Chondrocyte (in vitro differentiated cells): ENCODE results near the gene TMEFF1. TPM values are rescaled to one million over a fixed set of nuclear protein-coding genes. Genes with fewer than 3 reads are reported as not detected.
"Not testable (repeated sequence)": the region's sequence is repeated elsewhere in the genome, so short reads cannot be mapped to it uniquely, and the experiment has no call there.

Experiments used
- DNase-seq: peaks from one replicate; pipeline ENCODE4 v3.0.0; 2021; ENCODE audit warnings: mixed read lengths, low spot score
- H3K27ac Mint-ChIP-seq: one replicate; pipeline ENCODE4 v1.8.0; 2021; ENCODE audit warnings: mild to moderate bottlenecking, moderate library complexity, mixed read lengths; ENCODE audit not compliant: unreplicated experiment
- H3K27me3 Mint-ChIP-seq: 2 replicates; pipeline ENCODE4 v1.8.0; 2021; ENCODE audit warnings: low read depth, mixed read lengths
- H3K36me3 Mint-ChIP-seq: 2 replicates; pipeline ENCODE4 v1.8.0; 2021; ENCODE audit warnings: low read depth, mixed read lengths
- H3K4me1 Mint-ChIP-seq: 2 replicates; pipeline ENCODE4 v1.8.0; 2021; ENCODE audit warnings: low read depth, mild to moderate bottlenecking, mixed read lengths
- H3K4me3 Mint-ChIP-seq: one replicate; pipeline ENCODE4 v1.8.0; 2021; ENCODE audit warnings: mild to moderate bottlenecking, moderate library complexity, mixed read lengths; ENCODE audit not compliant: unreplicated experiment
- H3K9me3 Mint-ChIP-seq: 2 replicates; pipeline ENCODE4 v1.8.0; 2021; ENCODE audit warnings: low read depth, mixed read lengths
- CTCF ChIP-seq: fragments of 200-600 bp; sonication (generic); IDR thresholded peaks from 2 replicates; pipeline ENCODE4 v1.5.0; 2021; ENCODE audit warnings: antibody characterized with exemption, mild to moderate bottlenecking, moderate library complexity
- total RNA-seq: library from RNA; stranded (reverse); gene quantifications from 3 replicates; pipeline ENCODE4 v1.2.1, GENCODE V29; 2021

The TMEFF1 gene
- total RNA-seq, 1 donor from 2014 or later = 3.0 TPM

- Mint-ChIP-seq H3K36me3 (peaks cover 3% of the 10 kb centered on the region), H3K9me3 (no peaks in the 10 kb centered on the region), H3K4me1 (peaks cover 37% of the 10 kb centered on the region), H3K27me3 (no peaks in the 10 kb centered on the region), H3K27ac (peak overlapping the region; percentile 10), H3K4me3 (no peak overlapping the region)
- DNase-seq = no peak
- TF ChIP-seq CTCF = no peak
These were observed 36.4 kb upstream of the TMEFF1 start for GRCh38 chr9:100436571-100436970.

DNA sequence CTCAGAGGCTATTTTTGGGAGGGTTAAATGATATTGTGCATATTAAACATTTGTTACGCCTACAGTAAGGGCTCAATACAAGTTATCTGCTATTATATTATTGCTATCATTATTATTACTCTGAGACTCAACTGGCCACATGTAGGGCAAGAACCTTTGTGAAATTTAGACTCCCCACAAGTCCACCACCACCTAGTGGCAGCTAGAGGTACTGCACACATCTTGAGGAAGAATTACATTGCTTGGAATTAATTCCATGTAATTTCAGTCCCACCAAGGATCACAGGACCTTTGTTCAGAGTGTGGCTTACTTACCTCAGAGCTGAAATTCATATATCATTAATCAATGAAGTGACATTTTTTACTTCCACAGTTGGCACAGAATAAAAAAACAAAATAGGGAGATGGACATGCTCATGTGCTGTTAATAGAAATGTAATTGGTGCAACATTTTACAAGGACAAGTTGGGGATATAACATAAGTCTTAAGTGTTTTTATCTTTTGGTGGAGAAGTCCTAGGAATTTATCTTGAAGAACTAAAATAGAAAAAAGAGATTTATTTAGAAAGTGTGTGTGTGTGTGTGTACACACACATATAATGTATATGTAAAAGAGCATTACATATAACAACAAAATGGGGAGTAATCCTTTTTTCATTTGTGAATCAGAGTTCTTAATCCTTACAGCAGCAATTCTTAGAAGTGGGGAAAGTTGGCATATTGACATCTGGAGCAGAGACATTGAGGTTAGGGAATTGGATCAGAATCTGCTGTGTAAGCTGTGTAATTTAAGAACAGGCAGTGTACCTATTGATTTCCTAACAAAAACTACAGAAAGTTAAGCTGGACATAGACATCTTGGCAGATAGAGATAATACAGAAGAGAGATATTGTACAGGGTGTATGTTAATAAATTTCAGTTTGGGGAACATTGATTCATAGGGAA lies 34.8 kb upstream of the TMEFF1 start:
- H3K36me3 Mint-ChIP-seq = peaks cover 2% of the 10 kb centered on the region
- H3K9me3 Mint-ChIP-seq = no peaks in the 10 kb centered on the region
- H3K4me3 Mint-ChIP-seq = no peak overlapping the region
- no peak for DNase-seq
- H3K4me1 Mint-ChIP-seq = peaks cover 31% of the 10 kb centered on the region
- peak; percentile 92 for TF ChIP-seq CTCF
- H3K27ac Mint-ChIP-seq = no peak overlapping the region
- no peaks in the 10 kb centered on the region for H3K27me3 Mint-ChIP-seq

DNA sequence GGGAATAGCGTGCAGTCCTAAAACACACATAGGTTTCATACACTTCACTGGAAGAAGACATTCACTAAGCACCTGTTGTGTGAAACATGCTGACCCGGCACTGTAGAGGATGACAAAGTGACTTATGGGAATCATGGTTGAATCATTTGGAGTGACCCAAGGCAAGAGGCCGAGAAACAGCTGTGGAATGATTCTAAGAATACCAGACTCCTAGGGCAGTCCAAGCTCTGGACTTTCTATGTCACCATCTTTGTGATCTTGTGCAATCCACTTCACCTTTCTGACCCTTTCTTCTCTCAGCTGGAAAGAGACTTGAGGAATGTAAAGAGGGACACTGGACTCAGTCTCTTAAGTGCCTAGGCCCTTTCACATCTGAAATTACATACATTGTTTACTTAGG lies 32.9 kb upstream of the TMEFF1 start:
- Mint-ChIP-seq H3K27me3 (no peaks in the 10 kb centered on the region), H3K9me3 (no peaks in the 10 kb centered on the region), H3K27ac (peak overlapping the region; percentile 73), H3K36me3 (peaks cover 2% of the 10 kb centered on the region), H3K4me1 (peaks cover 36% of the 10 kb centered on the region), H3K4me3 (no peak overlapping the region)
- no peak for DNase-seq
- TF ChIP-seq CTCF = no peak

DNA sequence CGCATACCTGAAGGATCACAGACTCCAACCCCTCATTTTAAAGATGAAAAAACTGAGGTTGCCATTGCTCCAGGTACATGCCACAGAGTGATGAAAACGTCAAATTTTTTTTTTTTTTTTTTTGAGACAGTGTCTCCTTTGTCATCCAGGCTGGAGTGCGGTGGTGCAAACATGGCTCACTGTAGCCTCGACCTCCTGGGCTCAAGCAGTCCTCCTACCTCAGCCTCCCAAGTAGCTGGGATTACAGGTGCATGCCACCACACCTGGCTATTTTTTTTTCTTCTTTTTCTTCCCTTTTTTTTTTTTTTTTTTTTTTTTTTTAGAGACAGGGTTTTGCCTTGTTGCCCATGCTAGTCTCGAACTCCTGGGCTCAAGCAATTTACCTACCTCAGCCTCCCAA lies 32.5 kb upstream of the TMEFF1 start:
- not testable (repeated sequence) for H3K36me3 Mint-ChIP-seq, H3K27me3 Mint-ChIP-seq, H3K4me3 Mint-ChIP-seq, DNase-seq, H3K9me3 Mint-ChIP-seq
- Mint-ChIP-seq H3K27ac (peak overlapping the region; percentile 73), H3K4me1 (peaks cover 36% of the 10 kb centered on the region)

DNA sequence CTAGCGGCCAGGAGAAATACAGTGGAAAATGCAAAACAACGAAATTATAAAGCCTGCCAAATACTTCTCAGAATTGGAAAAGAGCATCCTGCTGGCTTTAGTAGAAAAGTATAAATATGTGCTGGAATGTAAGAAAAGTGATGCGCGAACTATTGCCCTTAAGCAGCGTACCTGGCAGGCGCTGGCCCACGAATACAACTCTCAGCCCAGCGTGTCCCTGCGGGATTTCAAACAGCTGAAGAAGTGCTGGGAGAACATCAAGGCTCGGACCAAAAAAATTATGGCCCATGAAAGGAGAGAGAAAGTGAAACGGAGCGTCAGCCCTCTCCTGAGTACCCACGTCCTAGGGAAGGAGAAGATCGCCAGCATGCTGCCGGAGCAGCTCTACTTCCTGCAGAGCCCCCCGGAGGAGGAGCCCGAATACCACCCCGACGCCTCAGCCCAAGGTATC lies 31.0 kb upstream of the TMEFF1 start:
- H3K9me3 Mint-ChIP-seq = no peaks in the 10 kb centered on the region
- TF ChIP-seq CTCF = no peak
- peaks cover 8% of the 10 kb centered on the region for H3K36me3 Mint-ChIP-seq
- no peak for DNase-seq
- H3K27ac Mint-ChIP-seq = peak overlapping the region; percentile 22
- no peaks in the 10 kb centered on the region for H3K27me3 Mint-ChIP-seq
- H3K4me3 Mint-ChIP-seq = no peak overlapping the region
- peaks cover 29% of the 10 kb centered on the region for H3K4me1 Mint-ChIP-seq
